Measurements from ENCODE around the gene PRPF8.
"Not testable (repeated sequence)": the region's sequence is repeated elsewhere in the genome, so short reads cannot be mapped to it uniquely, and the experiment has no call there.

The PRPF8 gene

DNA sequence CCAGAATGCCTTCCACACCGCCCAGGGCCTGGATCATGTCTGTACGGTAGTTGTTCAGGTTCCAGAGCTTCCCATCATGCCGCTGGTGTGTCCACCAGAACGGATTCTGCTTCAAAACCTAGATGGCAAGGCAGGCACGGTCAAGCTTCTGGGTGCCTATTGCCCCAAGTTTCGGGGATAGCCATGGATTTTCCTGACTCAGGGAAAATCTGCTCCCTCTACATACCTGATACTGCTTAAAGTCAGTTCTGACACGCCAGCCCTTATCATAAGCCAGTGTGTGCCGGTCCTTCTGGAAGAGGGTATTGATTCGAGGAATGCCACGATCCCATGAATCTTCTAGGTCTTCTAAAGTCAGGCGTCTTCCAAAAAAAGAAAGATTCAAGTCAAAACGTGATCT is 23.6 kb downstream of the PRPF8 start:
- TF ChIP-seq, protein P1, sequence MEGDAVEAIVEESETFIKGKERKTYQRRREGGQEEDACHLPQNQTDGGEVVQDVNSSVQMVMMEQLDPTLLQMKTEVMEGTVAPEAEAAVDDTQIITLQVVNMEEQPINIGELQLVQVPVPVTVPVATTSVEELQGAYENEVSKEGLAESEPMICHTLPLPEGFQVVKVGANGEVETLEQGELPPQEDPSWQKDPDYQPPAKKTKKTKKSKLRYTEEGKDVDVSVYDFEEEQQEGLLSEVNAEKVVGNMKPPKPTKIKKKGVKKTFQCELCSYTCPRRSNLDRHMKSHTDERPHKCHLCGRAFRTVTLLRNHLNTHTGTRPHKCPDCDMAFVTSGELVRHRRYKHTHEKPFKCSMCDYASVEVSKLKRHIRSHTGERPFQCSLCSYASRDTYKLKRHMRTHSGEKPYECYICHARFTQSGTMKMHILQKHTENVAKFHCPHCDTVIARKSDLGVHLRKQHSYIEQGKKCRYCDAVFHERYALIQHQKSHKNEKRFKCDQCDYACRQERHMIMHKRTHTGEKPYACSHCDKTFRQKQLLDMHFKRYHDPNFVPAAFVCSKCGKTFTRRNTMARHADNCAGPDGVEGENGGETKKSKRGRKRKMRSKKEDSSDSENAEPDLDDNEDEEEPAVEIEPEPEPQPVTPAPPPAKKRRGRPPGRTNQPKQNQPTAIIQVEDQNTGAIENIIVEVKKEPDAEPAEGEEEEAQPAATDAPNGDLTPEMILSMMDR (IDR thresholded peaks at IDR 0.05; ENCODE audit: low read depth, low read length, missing control alignments): no peak
- DNase-seq: no peak
- in situ Hi-C loops (cut with HindIII; ENCODE audit: low pct_ligation_motif_present, low sequenced_read_pairs): no loop called here
- no peak overlapping the region for H3K4me3 ChIP-seq (ENCODE audit: low read depth, low read length)
- H3K36me3 ChIP-seq (replicated peaks): peaks cover 68% of the 10 kb centered on the region
- H3K27me3 ChIP-seq (replicated peaks): no peaks in the 10 kb centered on the region
- H3K27ac ChIP-seq: no peak overlapping the region

DNA sequence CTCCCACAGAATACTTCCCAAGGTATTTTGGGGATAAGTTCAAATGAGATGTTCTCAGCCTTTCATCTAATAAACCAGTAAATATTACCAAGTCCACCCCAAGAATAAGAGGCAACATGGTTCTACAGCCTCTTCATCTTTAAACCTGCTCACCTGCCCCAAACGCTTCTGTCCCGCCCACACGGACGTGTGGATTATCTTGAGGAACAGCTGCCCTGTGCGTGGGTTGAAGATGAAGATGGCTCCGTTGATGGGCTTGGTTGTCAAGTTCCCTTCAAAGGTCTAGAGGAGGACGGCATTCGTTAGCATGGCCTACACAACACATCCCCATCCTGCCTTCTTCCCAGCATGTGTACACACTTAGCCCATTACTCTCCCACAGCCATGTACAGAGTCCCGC is 26.6 kb downstream of the PRPF8 start:
- no peak overlapping the region for H3K27ac ChIP-seq
- in situ Hi-C loops (cut with HindIII; ENCODE audit: low pct_ligation_motif_present, low sequenced_read_pairs): no loop called here
- H3K27me3 ChIP-seq (replicated peaks): no peaks in the 10 kb centered on the region
- H3K4me3 ChIP-seq (ENCODE audit: low read depth, low read length): no peak overlapping the region
- DNase-seq: no peak
- TF ChIP-seq, protein P1 (IDR thresholded peaks at IDR 0.05; ENCODE audit: low read depth, low read length, missing control alignments): no peak
- H3K36me3 ChIP-seq (replicated peaks): peaks cover 84% of the 10 kb centered on the region

DNA sequence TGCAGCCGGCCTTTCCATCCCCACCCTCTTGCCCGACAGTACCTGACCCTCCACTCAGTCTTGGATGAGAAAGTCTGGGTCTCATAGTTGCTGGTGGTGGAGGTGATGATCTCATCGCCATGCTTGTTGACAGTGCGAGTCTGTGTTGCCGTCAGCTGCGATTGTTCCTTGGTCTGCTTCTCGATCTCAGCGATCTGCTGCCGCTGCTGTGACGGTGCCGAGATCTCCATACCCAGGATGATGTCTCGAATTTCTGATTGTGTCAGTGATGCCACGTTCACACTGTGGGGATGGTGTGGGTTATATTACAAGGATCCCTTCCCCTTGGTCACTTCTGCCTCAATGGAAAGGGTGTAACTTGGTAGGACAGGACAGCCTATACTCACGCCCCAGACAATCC is 30.9 kb downstream of the PRPF8 start:
- H3K27me3 ChIP-seq (replicated peaks): no peaks in the 10 kb centered on the region
- H3K27ac ChIP-seq: no peak overlapping the region
- TF ChIP-seq, protein P1 (IDR thresholded peaks at IDR 0.05; ENCODE audit: low read depth, low read length, missing control alignments): no peak
- in situ Hi-C loops (cut with HindIII; ENCODE audit: low pct_ligation_motif_present, low sequenced_read_pairs): no loop called here
- H3K36me3 ChIP-seq (replicated peaks): peaks cover 74% of the 10 kb centered on the region
- DNase-seq: no peak
- H3K4me3 ChIP-seq (ENCODE audit: low read depth, low read length): no peak overlapping the region

DNA sequence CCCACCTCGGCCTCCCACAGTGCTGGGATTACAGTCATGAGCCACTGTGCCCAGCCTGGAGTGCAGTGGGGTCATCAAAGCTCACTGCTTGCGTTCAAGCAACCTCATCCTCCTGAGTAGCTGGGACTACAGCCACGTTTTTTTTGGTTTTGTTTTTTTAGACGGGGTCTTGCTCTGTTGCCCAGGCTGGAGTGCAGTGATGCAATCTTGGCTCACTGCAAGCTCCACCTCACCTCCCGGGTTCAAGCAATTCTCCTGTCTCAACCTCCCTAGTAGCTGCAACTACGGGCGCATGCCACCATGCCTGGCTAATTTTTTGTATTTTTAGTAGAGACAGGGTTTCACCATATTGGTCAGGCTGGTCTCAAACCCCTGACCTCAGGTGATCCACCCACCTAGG is 31.9 kb downstream of the PRPF8 start:
- H3K4me3 ChIP-seq (ENCODE audit: low read depth, low read length); in situ Hi-C loops (cut with HindIII; ENCODE audit: low pct_ligation_motif_present, low sequenced_read_pairs); H3K27me3 ChIP-seq (replicated peaks); H3K27ac ChIP-seq; DNase-seq: not testable (repeated sequence)
- H3K36me3 ChIP-seq (replicated peaks): peaks cover 65% of the 10 kb centered on the region

DNA sequence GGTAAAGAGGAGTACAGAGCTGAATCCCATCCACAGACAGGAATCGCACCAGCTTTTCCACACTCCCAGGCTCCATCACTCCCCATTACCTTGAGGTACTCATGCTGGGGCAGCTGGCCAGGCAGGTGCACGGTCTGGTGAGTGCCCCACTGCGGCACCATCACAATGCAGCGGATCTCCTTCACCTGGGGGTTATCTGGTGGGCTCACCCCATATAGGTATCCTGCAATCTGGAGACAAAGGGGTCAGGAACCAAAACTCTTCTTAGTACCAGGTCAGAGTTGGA is 33.2 kb downstream of the PRPF8 start:
- in situ Hi-C loops (cut with HindIII; ENCODE audit: low pct_ligation_motif_present, low sequenced_read_pairs): no loop called here
- Histone ChIP-seq H3K36me3 (replicated peaks) (peaks cover 56% of the 10 kb centered on the region), H3K27ac (no peak overlapping the region), H3K4me3 (ENCODE audit: low read depth, low read length) (no peak overlapping the region), H3K27me3 (replicated peaks) (no peaks in the 10 kb centered on the region)
- TF ChIP-seq, protein P1 (IDR thresholded peaks at IDR 0.05; ENCODE audit: low read depth, low read length, missing control alignments): no peak
- DNase-seq: no peak

DNA sequence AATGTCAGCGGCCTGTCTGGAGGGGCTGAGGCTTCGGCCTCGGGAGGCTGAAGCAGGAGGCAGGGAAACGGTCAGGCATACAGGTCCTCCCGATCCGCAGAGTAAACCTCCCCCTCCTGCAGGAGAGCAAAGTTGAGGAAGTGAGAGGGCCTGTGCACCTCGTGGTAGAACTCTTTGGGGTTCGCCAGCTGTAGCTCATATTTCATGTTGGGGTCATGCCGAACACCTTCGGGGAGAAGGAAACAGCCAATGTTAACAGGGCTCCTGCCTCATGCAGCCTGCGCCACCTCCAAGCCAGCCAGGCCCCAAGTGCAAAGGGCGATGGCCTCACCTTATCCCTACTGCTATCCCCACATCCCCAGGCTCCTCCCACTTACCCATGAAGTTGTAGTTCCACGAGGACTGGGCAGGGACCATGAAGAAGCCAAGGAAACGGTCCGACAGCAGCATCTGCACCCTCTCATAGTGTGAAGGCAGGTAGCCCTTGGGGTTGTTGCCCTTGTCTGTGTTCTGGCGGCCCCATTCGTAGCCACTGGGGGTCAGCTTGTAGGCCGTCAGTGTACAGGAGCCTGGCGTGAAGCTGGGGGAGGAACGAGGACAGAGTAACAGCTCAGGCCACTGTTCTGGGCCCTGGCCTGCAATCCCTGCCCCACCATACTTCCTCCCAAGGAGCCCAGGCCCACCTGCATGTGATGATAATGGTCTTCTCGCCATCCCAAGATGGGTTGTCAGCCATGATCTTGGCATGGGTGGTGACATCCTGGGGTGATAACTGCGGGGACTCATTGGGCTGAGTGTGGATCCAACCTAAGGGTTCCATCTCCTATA is 33.7 kb downstream of the PRPF8 start:
- Histone ChIP-seq H3K4me3 (ENCODE audit: low read depth, low read length) (no peak overlapping the region), H3K27ac (no peak overlapping the region), H3K36me3 (replicated peaks) (peaks cover 51% of the 10 kb centered on the region), H3K27me3 (replicated peaks) (no peaks in the 10 kb centered on the region)
- DNase-seq: no peak
- in situ Hi-C loops (cut with HindIII; ENCODE audit: low pct_ligation_motif_present, low sequenced_read_pairs): no loop called here
- TF ChIP-seq, protein P1 (IDR thresholded peaks at IDR 0.05; ENCODE audit: low read depth, low read length, missing control alignments): no peak
